IMR-90 (cell line): Measurements from ENCODE around the gene KIFC3. TPM values are rescaled to one million over a fixed set of nuclear protein-coding genes. Genes with fewer than 3 reads are reported as not detected.

ENCODE experiments used
- ATAC-seq: fragments of 200-7000 bp; cut with Tn5 transposase; 2 replicates; pipeline ENCODE4 v1.9.1; 2020; ENCODE audit warnings: low read depth, mild to moderate bottlenecking, moderate library complexity
- BruUV-seq: library from RNA; stranded (reverse); fragments of 400-500 nt; replicated peaks from 2 replicates; lab custom pipeline; 2021; lab: Mats Ljungman, UMichigan
- CTCF ChIA-PET: fragments of 300-600 bp; formaldehyde crosslinking; extraction: SDS; loops from one replicate; lab custom pipeline; 2021; ENCODE audit warnings: antibody characterized with exemption; lab: Yijun Ruan, JAX
- POLR2A ChIA-PET: fragments of 300-600 bp; sonication (Branson Sonifier 250); formaldehyde crosslinking; loops from one replicate; lab custom pipeline; 2022; ENCODE audit warnings: antibody characterized with exemption; ENCODE audit not compliant: unreplicated experiment; lab: Charles Lee
- DNase-seq: peaks from one replicate; pipeline ENCODE4 v3.0.0; 2013
- H2AFZ ChIP-seq: replicated peaks from 2 replicates; pipeline ENCODE3; 2013; ENCODE audit warnings: low read length, mild to moderate bottlenecking; ENCODE audit not compliant: poor library complexity
- H2AK5ac ChIP-seq: 2 replicates; pipeline ENCODE4 v1.6.1; 2013; ENCODE audit warnings: low read depth, low read length, inconsistent platforms
- H2AK9ac ChIP-seq: replicated peaks from 2 replicates; pipeline ENCODE3; 2013; ENCODE audit warnings: mild to moderate bottlenecking, low read depth, low read length, moderate library complexity; ENCODE audit not compliant: poor library complexity
- H2BK120ac ChIP-seq: 2 replicates; pipeline ENCODE4 v1.6.1; 2013; ENCODE audit warnings: low read depth, low read length, inconsistent platforms
- H2BK15ac ChIP-seq: 3 replicates; pipeline ENCODE4 v1.6.1; 2013; ENCODE audit warnings: low read depth, low read length, inconsistent platforms
- H2BK20ac ChIP-seq: 2 replicates; pipeline ENCODE4 v1.6.1; 2013; ENCODE audit warnings: low read depth, mild to moderate bottlenecking, inconsistent platforms, low read length, moderate library complexity
- H2BK5ac ChIP-seq: 2 replicates; pipeline ENCODE4 v1.6.1; 2013; ENCODE audit warnings: mild to moderate bottlenecking, low read depth, low read length, inconsistent platforms; ENCODE audit not compliant: poor library complexity, severe bottlenecking
- H3K14ac ChIP-seq: replicated peaks from 2 replicates; pipeline ENCODE4 v1.6.1; 2013; ENCODE audit warnings: low read depth, low read length, inconsistent platforms
- H3K18ac ChIP-seq: 2 replicates; pipeline ENCODE4 v1.6.1; 2013; ENCODE audit warnings: low read depth, low read length, control low read depth
- H3K23ac ChIP-seq: 2 replicates; pipeline ENCODE4 v1.6.1; 2013; ENCODE audit warnings: low read depth, low read length, inconsistent platforms
- H3K27ac ChIP-seq: 2 replicates; pipeline ENCODE4 v1.5.1; 2013; ENCODE audit warnings: mild to moderate bottlenecking, control low read depth, low read length; ENCODE audit not compliant: insufficient read depth
- H3K27me3 ChIP-seq: 2 replicates; pipeline ENCODE4 v1.6.1; 2013; ENCODE audit warnings: low read length; ENCODE audit not compliant: control insufficient read depth, insufficient read depth
- H3K36me3 ChIP-seq: 2 replicates; pipeline ENCODE4 v1.6.1; 2013; ENCODE audit warnings: low read length, mixed read lengths; ENCODE audit not compliant: control insufficient read depth, insufficient read depth
- H3K4ac ChIP-seq: 2 replicates; pipeline ENCODE4 v1.6.1; 2013; ENCODE audit warnings: low read depth, low read length, inconsistent platforms
- H3K4me1 ChIP-seq: 2 replicates; pipeline ENCODE4 v1.6.1; 2013; ENCODE audit warnings: low read length, mixed read lengths; ENCODE audit not compliant: control insufficient read depth, insufficient read depth
- H3K4me2 ChIP-seq: 2 replicates; pipeline ENCODE4 v1.6.1; 2013; ENCODE audit warnings: low read depth, mild to moderate bottlenecking, control low read depth, low read length, moderate library complexity
- H3K4me3 ChIP-seq: 2 replicates; pipeline ENCODE4 v1.5.1; 2013; ENCODE audit warnings: low read depth, mild to moderate bottlenecking, control low read depth, low read length, moderate library complexity; ENCODE audit not compliant: insufficient read depth
- H3K56ac ChIP-seq: 2 replicates; pipeline ENCODE4 v1.6.1; 2013; ENCODE audit warnings: low read length, inconsistent platforms; ENCODE audit not compliant: insufficient read depth; ENCODE audit errors: extremely low read depth
- H3K79me1 ChIP-seq, 2 experiments: 2 replicates each; pipeline ENCODE4 v1.6.1; 2013; ENCODE audit warnings: low read length in 2 of 2, inconsistent platforms in 1 of 2, low read depth in 1 of 2
- H3K9ac ChIP-seq: 2 replicates; pipeline ENCODE4 v1.6.1; 2013; ENCODE audit warnings: low read depth, low read length, control low read depth
- H3K9me1 ChIP-seq: 2 replicates; pipeline ENCODE4 v1.6.1; 2013; ENCODE audit warnings: low read length, inconsistent platforms; ENCODE audit not compliant: insufficient read depth
- H3K9me3 ChIP-seq: 2 replicates; pipeline ENCODE4 v1.6.1; 2013; ENCODE audit warnings: low read length; ENCODE audit not compliant: control insufficient read depth, insufficient read depth
- H4K20me1 ChIP-seq: 2 replicates; pipeline ENCODE4 v1.6.1; 2013; ENCODE audit warnings: low read length, inconsistent platforms; ENCODE audit not compliant: insufficient read depth
- H4K5ac ChIP-seq: 2 replicates; pipeline ENCODE4 v1.6.1; 2013; ENCODE audit warnings: mild to moderate bottlenecking, low read depth, low read length, control low read depth
- H4K8ac ChIP-seq, 2 experiments: 2 replicates each; pipeline ENCODE4 v1.6.1; 2013; ENCODE audit warnings: low read depth in 2 of 2, low read length in 2 of 2, control low read depth in 1 of 2, inconsistent platforms in 1 of 2
- H4K91ac ChIP-seq: 2 replicates; pipeline ENCODE4 v1.6.1; 2013; ENCODE audit warnings: low read depth, low read length, inconsistent platforms; ENCODE audit not compliant: insufficient read depth
- BHLHE40 ChIP-seq: fragments of 150-350 bp; IDR thresholded peaks from 2 replicates; pipeline ENCODE4 v1.6.1; 2016; ENCODE audit warnings: mild to moderate bottlenecking, low read depth, low read length
- CEBPB ChIP-seq: IDR thresholded peaks from 2 replicates; pipeline ENCODE4 v1.6.1; 2012; ENCODE audit warnings: low read depth, low read length, improper control_type of control experiment
- CHD1 ChIP-seq: IDR thresholded peaks from 2 replicates; pipeline ENCODE4 v1.6.1; 2012; ENCODE audit warnings: low read depth, low read length, improper control_type of control experiment
- FOS ChIP-seq: fragments of 150-350 bp; IDR thresholded peaks from 2 replicates; pipeline ENCODE4 v1.6.1; 2016; ENCODE audit warnings: low read depth, low read length
- MAZ ChIP-seq: IDR thresholded peaks from 2 replicates; pipeline ENCODE4 v1.6.1; 2012; ENCODE audit warnings: low read depth, mild to moderate bottlenecking, low read length, improper control_type of control experiment, moderate library complexity, borderline replicate concordance
- MXI1 ChIP-seq: IDR thresholded peaks from 2 replicates; pipeline ENCODE4 v1.6.1; 2012; ENCODE audit warnings: low read depth, mild to moderate bottlenecking, low read length, moderate library complexity, borderline replicate concordance
- POLR2A ChIP-seq: IDR thresholded peaks from 2 replicates; pipeline ENCODE4 v1.6.1; 2012; ENCODE audit warnings: mild to moderate bottlenecking, low read depth, low read length
- RAD21 ChIP-seq: IDR thresholded peaks from 2 replicates; pipeline ENCODE4 v1.6.1; 2012; ENCODE audit warnings: low read length, improper control_type of control experiment
- RFX5 ChIP-seq: IDR thresholded peaks from 2 replicates; pipeline ENCODE4 v1.8.0; 2012; ENCODE audit warnings: low read depth, mild to moderate bottlenecking, low read length, moderate library complexity
- SMC3 ChIP-seq: fragments of 150-350 bp; IDR thresholded peaks from 2 replicates; pipeline ENCODE4 v1.6.1; 2016; ENCODE audit warnings: low read depth, mild to moderate bottlenecking, antibody characterized with exemption, low read length, moderate library complexity
- WGBS, 2 experiments: methylation state at CpG; one replicate each; pipeline versions ENCODE4 v1.1.5 to v1.1.7; 2013; ENCODE audit warnings: missing lambda C conversion rate in 2 of 2; ENCODE audit not compliant: insufficient read length in 1 of 2; ENCODE audit errors: extremely low coverage in 2 of 2; 5-methylcytosine and 5-hydroxymethylcytosine counted together
- dilution Hi-C: fragments of 300-500 bp; cut with HindIII; formaldehyde crosslinking; loops from one replicate; pipeline ENCODE4 v1.14.3; 2018; ENCODE audit warnings: low sequenced_read_pairs; ENCODE audit not compliant: unreplicated experiment
- in situ Hi-C: fragments of 300-500 bp; cut with MboI; formaldehyde crosslinking; loops from 3 replicates; pipeline ENCODE4 v1.14.3; 2019; ENCODE audit warnings: low sequenced_read_pairs, inconsistent platforms, mixed read lengths
- intact Hi-C: fragments of 100-400 bp; cut with micrococcal nuclease; formaldehyde crosslinking; loops from 2 replicates; pipeline ENCODE4 v1.10.0; 2022
- polyA plus RNA-seq, 3 experiments: library from polyadenylated mRNA; depleted of rRNA; stranded (reverse); fragments of >200 nt; gene quantifications; 2 replicates each; pipeline ENCODE4 v1.2.3, GENCODE V29; 2012; ENCODE audit warnings: low replicate concordance in 1 of 3
- total RNA-seq: library from RNA; depleted of rRNA; stranded (reverse); fragments of >200 nt; gene quantifications from 2 replicates; pipeline ENCODE4 v1.2.3, GENCODE V29; 2012
- TF ChIP-seq, protein P1 (sequence below): fragments of 150-350 bp; IDR thresholded peaks from 2 replicates; pipeline ENCODE4 v1.6.1; 2017; ENCODE audit warnings: mild to moderate bottlenecking, antibody characterized with exemption, low read length, low read depth
- TF ChIP-seq, protein P2 (sequence below): fragments of 150-350 bp; IDR thresholded peaks from 2 replicates; pipeline ENCODE4 v1.6.1; 2016; ENCODE audit warnings: low read depth, mild to moderate bottlenecking, low read length, moderate library complexity, borderline replicate concordance

Gene KIFC3
- total and polyA plus RNA-seq, 2 of the 4 experiments (the other 2 are of a cell fraction): 48.6 to 62.5 TPM

DNA sequence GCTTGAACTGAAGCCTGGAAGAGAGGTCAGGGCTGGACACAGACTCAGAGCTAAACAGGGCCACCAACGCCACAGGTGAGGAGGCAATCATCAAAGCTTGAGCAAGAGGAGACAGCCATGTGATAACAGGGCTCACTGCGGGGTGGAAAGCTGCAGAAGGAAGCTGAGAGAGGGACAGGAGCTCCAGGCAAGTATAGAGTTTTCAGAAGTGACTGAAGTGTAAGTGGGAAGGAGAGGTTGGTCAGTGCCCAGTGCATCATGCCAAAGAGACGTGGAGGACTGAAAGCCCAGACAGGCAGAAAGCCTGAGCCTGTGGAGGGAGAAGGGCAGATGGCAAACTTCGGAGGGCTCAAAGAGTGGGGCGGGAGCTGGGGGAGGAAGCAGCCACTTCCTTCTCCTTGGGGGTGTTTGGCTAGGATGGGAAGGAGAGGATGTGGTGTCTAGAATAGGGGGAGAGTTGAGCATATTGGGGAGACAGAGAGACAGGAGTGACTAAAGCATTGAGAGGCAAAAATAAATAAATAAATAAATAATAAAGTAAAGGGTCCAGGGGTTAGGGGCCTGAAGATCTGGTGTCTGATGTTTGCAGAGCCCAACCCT, 2.6 kb downstream of the KIFC3 start:
- BruUV-seq: no TSS peak
- no peak overlapping the region for H4K5ac ChIP-seq
- WGBS, 2 experiments: 75% methylated on average over 4 of the region's 5 CpGs; no CpG with 5 or more reads in 1 of the 2 experiments
- intact Hi-C loops: loop anchor here (2.0 to 5.0 kb wide), 2 partner anchors 93 to 201 kb away; partner anchors contain the start of genes USB1 and ZNF319
- H3K9ac ChIP-seq: 0 out of 2 replicates have a peak overlapping the region, but pooled peaks have one; percentile 1
- in situ Hi-C loops: no loop called here
- peaks cover 36% of the 10 kb centered on the region for H4K20me1 ChIP-seq
- dilution Hi-C loops: no loop called here
- peak overlapping the region; percentile 94; the same call in 1 of the 2 replicates for H3K14ac ChIP-seq
- no peak overlapping the region for H2BK5ac ChIP-seq
- TF ChIP-seq, protein P1, sequence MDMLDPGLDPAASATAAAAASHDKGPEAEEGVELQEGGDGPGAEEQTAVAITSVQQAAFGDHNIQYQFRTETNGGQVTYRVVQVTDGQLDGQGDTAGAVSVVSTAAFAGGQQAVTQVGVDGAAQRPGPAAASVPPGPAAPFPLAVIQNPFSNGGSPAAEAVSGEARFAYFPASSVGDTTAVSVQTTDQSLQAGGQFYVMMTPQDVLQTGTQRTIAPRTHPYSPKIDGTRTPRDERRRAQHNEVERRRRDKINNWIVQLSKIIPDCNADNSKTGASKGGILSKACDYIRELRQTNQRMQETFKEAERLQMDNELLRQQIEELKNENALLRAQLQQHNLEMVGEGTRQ: no peak
- TF ChIP-seq, protein P2, sequence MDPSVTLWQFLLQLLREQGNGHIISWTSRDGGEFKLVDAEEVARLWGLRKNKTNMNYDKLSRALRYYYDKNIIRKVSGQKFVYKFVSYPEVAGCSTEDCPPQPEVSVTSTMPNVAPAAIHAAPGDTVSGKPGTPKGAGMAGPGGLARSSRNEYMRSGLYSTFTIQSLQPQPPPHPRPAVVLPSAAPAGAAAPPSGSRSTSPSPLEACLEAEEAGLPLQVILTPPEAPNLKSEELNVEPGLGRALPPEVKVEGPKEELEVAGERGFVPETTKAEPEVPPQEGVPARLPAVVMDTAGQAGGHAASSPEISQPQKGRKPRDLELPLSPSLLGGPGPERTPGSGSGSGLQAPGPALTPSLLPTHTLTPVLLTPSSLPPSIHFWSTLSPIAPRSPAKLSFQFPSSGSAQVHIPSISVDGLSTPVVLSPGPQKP: no peak
- TF ChIP-seq SMC3 (no peak), BHLHE40 (no peak), CHD1 (no peak), MXI1 (no peak), CEBPB (no peak), FOS (no peak), RFX5 (no peak), RAD21 (no peak), POLR2A (no peak), MAZ (no peak)
- H3K9me1 ChIP-seq: peaks cover 31% of the 10 kb centered on the region
- no peak overlapping the region for H2AK9ac ChIP-seq
- H2AK5ac ChIP-seq: peak overlapping the region; percentile 92
- H4K8ac ChIP-seq: no peak overlapping the region
- peaks cover 29% of the 10 kb centered on the region for H3K4me1 ChIP-seq
- no peak overlapping the region for H2BK120ac ChIP-seq
- no peaks in the 10 kb centered on the region for H3K27me3 ChIP-seq
- H3K4ac ChIP-seq: 0 out of 2 replicates have a peak overlapping the region, but pooled peaks have one; percentile 4
- peak overlapping the region; percentile 19; the same call in 1 of the 2 replicates for H3K4me2 ChIP-seq
- H3K27ac ChIP-seq: no peak overlapping the region
- no peak overlapping the region for H2BK20ac ChIP-seq
- H3K23ac ChIP-seq: no peak overlapping the region; the same call in 1 of the 2 replicates
- DNase-seq (no peak), ATAC-seq (no peak)
- H3K79me1 ChIP-seq: peaks cover 7 to 68% of the 10 kb centered on the region in 2 experiments
- H3K18ac ChIP-seq: no peak overlapping the region
- H3K9me3 ChIP-seq: no peaks in the 10 kb centered on the region
- CTCF ChIA-PET: interaction anchor here (1.6 kb wide), 2 partner anchors 12 to 64 kb away, joined by 4 to 7 read pairs; no protein-coding TSS in a partner anchor
- no peak overlapping the region; the same call in 1 of the 2 replicates for H4K91ac ChIP-seq
- peaks cover 27% of the 10 kb centered on the region for H3K36me3 ChIP-seq
- H3K56ac ChIP-seq: no peak overlapping the region
- POLR2A ChIA-PET: no interaction called here
- no peak overlapping the region for H3K4me3 ChIP-seq
- H2BK15ac ChIP-seq: no peak overlapping the region
- no peak overlapping the region for H2AFZ ChIP-seq
